HepG2 (cell line): ENCODE measurements around the gene VPS13D.

Experiments
- BHLHE40 ChIP-seq: IDR thresholded peaks from 2 replicates; pipeline ENCODE4 v1.6.1; 2011; ENCODE audit warnings: low read length, improper control_type of control experiment
- TBP ChIP-seq: sonication (generic); formaldehyde crosslinking; IDR thresholded peaks from 2 replicates; pipeline ENCODE4 v1.5.0; 2020; ENCODE audit warnings: missing genetic modification reagents
- TF ChIP-seq, protein P1 (sequence below): sonication (generic); formaldehyde crosslinking; IDR thresholded peaks from 2 replicates; pipeline ENCODE4 v1.5.0; 2020; ENCODE audit warnings: mild to moderate bottlenecking, missing genetic modification reagents, moderate library complexity

- TF ChIP-seq BHLHE40 (no peak), TBP (no peak)
- TF ChIP-seq, protein P1, sequence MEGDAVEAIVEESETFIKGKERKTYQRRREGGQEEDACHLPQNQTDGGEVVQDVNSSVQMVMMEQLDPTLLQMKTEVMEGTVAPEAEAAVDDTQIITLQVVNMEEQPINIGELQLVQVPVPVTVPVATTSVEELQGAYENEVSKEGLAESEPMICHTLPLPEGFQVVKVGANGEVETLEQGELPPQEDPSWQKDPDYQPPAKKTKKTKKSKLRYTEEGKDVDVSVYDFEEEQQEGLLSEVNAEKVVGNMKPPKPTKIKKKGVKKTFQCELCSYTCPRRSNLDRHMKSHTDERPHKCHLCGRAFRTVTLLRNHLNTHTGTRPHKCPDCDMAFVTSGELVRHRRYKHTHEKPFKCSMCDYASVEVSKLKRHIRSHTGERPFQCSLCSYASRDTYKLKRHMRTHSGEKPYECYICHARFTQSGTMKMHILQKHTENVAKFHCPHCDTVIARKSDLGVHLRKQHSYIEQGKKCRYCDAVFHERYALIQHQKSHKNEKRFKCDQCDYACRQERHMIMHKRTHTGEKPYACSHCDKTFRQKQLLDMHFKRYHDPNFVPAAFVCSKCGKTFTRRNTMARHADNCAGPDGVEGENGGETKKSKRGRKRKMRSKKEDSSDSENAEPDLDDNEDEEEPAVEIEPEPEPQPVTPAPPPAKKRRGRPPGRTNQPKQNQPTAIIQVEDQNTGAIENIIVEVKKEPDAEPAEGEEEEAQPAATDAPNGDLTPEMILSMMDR (CRISPR knock-in tag): no peak
Observed at GRCh38 chr1:12537294-12537693, 307.5 kb downstream of the VPS13D start.
